Lung (tissue), 12 donors: ENCODE measurements around the gene CCDC134. TPM values are rescaled to one million over a fixed set of nuclear protein-coding genes. Genes with fewer than 3 reads are reported as not detected.

Experiments
- ATAC-seq: fragments of 200-7000 bp; cut with Tn5 transposase; one replicate; pipeline ENCODE4 v1.9.1; 2020; ENCODE audit warnings: moderate number of reproducible peaks; ENCODE audit not compliant: insufficient read depth, low FRiP score
- DNase-seq, 3 donors: peaks; one replicate each; pipeline ENCODE4 v3.0.0-alpha.2; 2013 to 2017
- H3K27ac ChIP-seq, 2 donors: one replicate each; pipeline ENCODE4 v1.5.1; 2013; ENCODE audit warnings: mild to moderate bottlenecking in 2 of 2, moderate library complexity in 2 of 2, control low read depth in 1 of 2, inconsistent platforms in 1 of 2, low read depth in 1 of 2, low read length in 1 of 2
- H3K27me3 ChIP-seq, 3 donors: one replicate each; pipeline ENCODE4 v1.5.1; 2013; ENCODE audit warnings: low read length in 2 of 3; ENCODE audit not compliant: control insufficient read depth in 3 of 3, insufficient read depth in 3 of 3
- H3K36me3 ChIP-seq, 4 donors: one replicate each; pipeline ENCODE4 v1.5.1; 2013; ENCODE audit warnings: low read length in 4 of 4, mild to moderate bottlenecking in 1 of 4, moderate library complexity in 1 of 4; ENCODE audit not compliant: control insufficient read depth in 4 of 4, insufficient read depth in 4 of 4
- H3K4me1 ChIP-seq, 5 donors: one replicate each; pipeline ENCODE4 v1.5.1; 2013; ENCODE audit warnings: low read length in 5 of 5, mild to moderate bottlenecking in 2 of 5, moderate library complexity in 1 of 5; ENCODE audit not compliant: control insufficient read depth in 5 of 5, insufficient read depth in 5 of 5
- H3K4me3 ChIP-seq: one replicate; pipeline ENCODE4 v1.5.1; 2013; ENCODE audit warnings: mild to moderate bottlenecking, control low read depth, moderate library complexity
- H3K9ac ChIP-seq, 2 donors: one replicate each; pipeline ENCODE4 v1.5.1; 2013; ENCODE audit warnings: low read length in 2 of 2, control low read depth in 1 of 2; ENCODE audit not compliant: insufficient read depth in 1 of 2
- H3K9me3 ChIP-seq, 4 donors: one replicate each; pipeline ENCODE4 v1.5.1; 2013; ENCODE audit warnings: low read length in 3 of 4, mild to moderate bottlenecking in 1 of 4, moderate library complexity in 1 of 4; ENCODE audit not compliant: control insufficient read depth in 4 of 4, insufficient read depth in 3 of 4
- CTCF ChIP-seq: IDR thresholded peaks from 2 replicates; pipeline ENCODE4 v1.5.1; 2012; ENCODE audit warnings: mild to moderate bottlenecking; ENCODE audit errors: control extremely low read depth, extremely low read depth
- WGBS, 2 donors: extraction: QIAGEN DNeasy Blood & Tissue Kit; methylation state at CpG; one replicate each; pipeline ENCODE4 v1.1.7; 2013; 5-methylcytosine and 5-hydroxymethylcytosine counted together
- polyA plus RNA-seq, 2 donors: library from polyadenylated mRNA; stranded (reverse); fragments of 200-250 nt; gene quantifications; one replicate each; pipeline ENCODE4 v1.2.1, GENCODE V29; 2013
- total RNA-seq, 2 donors: library from RNA; depleted of rRNA in 1 of 2; stranded (reverse); fragments of >200 nt in 1 of 2; gene quantifications; one replicate each; pipeline ENCODE4 v1.2.1, GENCODE V29; 2014 to 2021
- donor health status: control.
- donor health status: control.
- donor health status: Bipolar disorder and iron deficiency.
- donor health status: healthy.
- donor health status: DM: yes; HTN: yes; CAD: no.

Gene CCDC134
- total and polyA plus RNA-seq, 4 donors = 2.5 to 10.6 (median 7.0) TPM

- Histone ChIP-seq H3K4me3 (no peak overlapping the region), H3K27ac (no peak overlapping the region), H3K9me3 (no peaks in the 10 kb centered on the region), H3K4me1 (no peaks in the 10 kb centered on the region), H3K9ac (no peak overlapping the region), H3K36me3 (peaks cover 0 to 12% (median 6%) of the 10 kb centered on the region in 4 donors), H3K27me3 (no peaks in the 10 kb centered on the region)
- WGBS, 2 donors = 97% methylated on average over 4 of the region's 4 CpGs
- no peak for TF ChIP-seq CTCF
- ATAC-seq = no peak
- no peak for DNase-seq
These were observed 18.8 kb downstream of the CCDC134 start for GRCh38 chr22:41819257-41819656.

DNA sequence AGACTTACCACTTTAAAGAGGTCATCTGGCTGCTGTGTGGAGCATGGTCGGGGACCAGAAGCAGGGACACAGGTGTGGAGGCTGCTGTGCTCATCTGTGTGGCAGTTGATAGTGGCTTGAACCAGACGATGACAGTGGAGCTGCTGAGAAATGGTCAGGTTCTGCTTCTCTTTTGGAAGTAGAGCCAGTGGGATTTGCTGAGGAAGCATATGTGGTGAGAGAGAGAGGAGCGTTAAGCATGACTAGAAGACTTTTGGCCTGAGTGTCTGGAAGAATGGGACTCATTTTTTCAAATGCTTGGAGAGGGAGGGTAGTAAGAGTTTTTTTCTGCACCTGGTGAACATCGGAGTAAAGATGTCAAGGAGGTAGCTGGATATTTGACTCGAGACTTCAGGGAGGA lies 20.0 kb downstream of the CCDC134 start:
- DNase-seq (no peak), ATAC-seq (no peak)
- TF ChIP-seq CTCF = no peak
- Histone ChIP-seq H3K27ac (no peak overlapping the region), H3K9ac (no peak overlapping the region), H3K27me3 (no peaks in the 10 kb centered on the region), H3K4me3 (no peak overlapping the region), H3K9me3 (no peaks in the 10 kb centered on the region), H3K36me3 (peaks cover 0 to 10% (median 5%) of the 10 kb centered on the region in 4 donors), H3K4me1 (peaks cover 0 to 6% (median 3%) of the 10 kb centered on the region in 5 donors)
- 90 to 91% methylated on average over 5 of the region's 5 CpGs for WGBS, 2 donors

- no peaks in the 10 kb centered on the region for H3K9me3 ChIP-seq
- ATAC-seq (no peak), DNase-seq (no peak)
- H3K27me3 ChIP-seq = no peaks in the 10 kb centered on the region
- H3K27ac ChIP-seq = no peak overlapping the region
- WGBS, 2 donors = 90 to 92% methylated on average over 12 of the region's 12 CpGs
- H3K4me1 ChIP-seq = peaks cover 3 to 19% (median 12%) of the 10 kb centered on the region in 5 donors
- no peak for TF ChIP-seq CTCF
- H3K9ac ChIP-seq = no peak overlapping the region
- H3K36me3 ChIP-seq = peaks cover 0 to 7% (median 6%) of the 10 kb centered on the region in 4 donors
- no peak overlapping the region for H3K4me3 ChIP-seq
These were observed 21.2 kb downstream of the CCDC134 start for GRCh38 chr22:41821471-41822316.
